ENCODE data around the gene PARD6G. TPM values are rescaled to one million over a fixed set of nuclear protein-coding genes. Genes with fewer than 3 reads are reported as not detected.
A peak's percentile ranks its signal among the peaks of the same experiment; 100 is the strongest.

Gene PARD6G
- total RNA-seq, 2 donors from 2014 or later, result 0.58 TPM; not detected in 1

GRCh38 chr18:80200171-80200931 is 47.0 kb downstream of the PARD6G start:
- Mint-ChIP-seq H3K36me3 (no peaks in the 10 kb centered on the region), H3K27ac (no peak overlapping the region), H3K9me3 (no peaks in the 10 kb centered on the region)
- no peak for ATAC-seq
- DNase-seq (ENCODE audit: low spot score in 2 of 2), result no peak

GRCh38 chr18:80198994-80199748 is 48.1 kb downstream of the PARD6G start:
- no peak overlapping the region for H3K27ac Mint-ChIP-seq
- DNase-seq (ENCODE audit: low spot score in 2 of 2), result no peak
- H3K9me3 Mint-ChIP-seq, result no peaks in the 10 kb centered on the region
- no peak for ATAC-seq
- no peaks in the 10 kb centered on the region for H3K36me3 Mint-ChIP-seq

GRCh38 chr18:80198391-80198790 is 48.9 kb downstream of the PARD6G start:
- Mint-ChIP-seq H3K27ac (no peak overlapping the region), H3K9me3 (no peaks in the 10 kb centered on the region), H3K36me3 (no peaks in the 10 kb centered on the region)
- ATAC-seq (no peak), DNase-seq (ENCODE audit: low spot score in 2 of 2) (no peak)

- no peak for ATAC-seq
- no peaks in the 10 kb centered on the region for H3K36me3 Mint-ChIP-seq
- DNase-seq (ENCODE audit: low spot score in 2 of 2), result no peak
- H3K27ac Mint-ChIP-seq, result no peak overlapping the region
- H3K9me3 Mint-ChIP-seq, result no peaks in the 10 kb centered on the region
Measured at GRCh38 chr18:80197528-80197927, 49.8 kb downstream of the PARD6G start.

GRCh38 chr18:80196528-80197320 is 50.6 kb downstream of the PARD6G start:
- no peaks in the 10 kb centered on the region for H3K36me3 Mint-ChIP-seq
- no peak for ATAC-seq
- DNase-seq (ENCODE audit: low spot score in 2 of 2), result no peak
- H3K9me3 Mint-ChIP-seq, result no peaks in the 10 kb centered on the region
- no peak overlapping the region for H3K27ac Mint-ChIP-seq

GRCh38 chr18:80194874-80195570 is 52.3 kb downstream of the PARD6G start:
- DNase-seq (ENCODE audit: low spot score in 2 of 2) (no peak), ATAC-seq (peak; percentile 73 to 80)
- Mint-ChIP-seq H3K27ac (no peak overlapping the region), H3K9me3 (no peaks in the 10 kb centered on the region), H3K36me3 (no peaks in the 10 kb centered on the region)

- no peak for ATAC-seq
- no peak for DNase-seq (ENCODE audit: low spot score in 2 of 2)
- Mint-ChIP-seq H3K27ac (no peak overlapping the region), H3K9me3 (no peaks in the 10 kb centered on the region), H3K36me3 (no peaks in the 10 kb centered on the region)
Measured at GRCh38 chr18:80193701-80194100, 53.6 kb downstream of the PARD6G start.

- DNase-seq (ENCODE audit: low spot score in 2 of 2) (no peak), ATAC-seq (no peak)
- Mint-ChIP-seq H3K27ac (no peak overlapping the region), H3K9me3 (no peaks in the 10 kb centered on the region), H3K36me3 (no peaks in the 10 kb centered on the region)
Measured at GRCh38 chr18:80192653-80193385, 54.5 kb downstream of the PARD6G start.

- H3K36me3 Mint-ChIP-seq, result no peaks in the 10 kb centered on the region
- ATAC-seq, result no peak
- no peaks in the 10 kb centered on the region for H3K9me3 Mint-ChIP-seq
- H3K27ac Mint-ChIP-seq, result no peak overlapping the region
- DNase-seq (ENCODE audit: low spot score in 2 of 2), result no peak
Measured at GRCh38 chr18:80191907-80192652, 55.2 kb downstream of the PARD6G start.

GRCh38 chr18:80191264-80191663 is 56.0 kb downstream of the PARD6G start:
- no peak for DNase-seq (ENCODE audit: low spot score in 2 of 2)
- no peak overlapping the region for H3K27ac Mint-ChIP-seq
- no peak for ATAC-seq
- H3K36me3 Mint-ChIP-seq, result no peaks in the 10 kb centered on the region
- no peaks in the 10 kb centered on the region for H3K9me3 Mint-ChIP-seq

- DNase-seq (ENCODE audit: low spot score in 2 of 2) (no peak), ATAC-seq (no peak)
- peaks cover 0 to 6% of the 10 kb centered on the region in 2 donors for H3K9me3 Mint-ChIP-seq
- no peak overlapping the region for H3K27ac Mint-ChIP-seq
- H3K36me3 Mint-ChIP-seq, result no peaks in the 10 kb centered on the region
Measured at GRCh38 chr18:80190311-80190710, 57.0 kb downstream of the PARD6G start.

- Mint-ChIP-seq H3K9me3 (peaks cover 0 to 6% of the 10 kb centered on the region in 2 donors), H3K36me3 (no peaks in the 10 kb centered on the region), H3K27ac (no peak overlapping the region)
- DNase-seq (ENCODE audit: low spot score in 2 of 2), result no peak
- ATAC-seq, result no peak
Measured at GRCh38 chr18:80189531-80189865, 57.8 kb downstream of the PARD6G start.

GRCh38 chr18:80188643-80189530 is 58.4 kb downstream of the PARD6G start:
- Mint-ChIP-seq H3K36me3 (no peaks in the 10 kb centered on the region), H3K9me3 (peaks cover 0 to 6% of the 10 kb centered on the region in 2 donors), H3K27ac (no peak overlapping the region)
- ATAC-seq (no peak), DNase-seq (ENCODE audit: low spot score in 2 of 2) (no peak)

GRCh38 chr18:80187956-80188642 is 59.2 kb downstream of the PARD6G start:
- no peak for ATAC-seq
- Mint-ChIP-seq H3K36me3 (no peaks in the 10 kb centered on the region), H3K27ac (no peak overlapping the region)

More at GRCh38 chr18:80187956-80188642, 59.2 kb downstream of the PARD6G start:
- DNase-seq (ENCODE audit: low spot score in 2 of 2), result no peak
- peaks cover 0 to 6% of the 10 kb centered on the region in 2 donors for H3K9me3 Mint-ChIP-seq
